ENCODE results near the gene NEGR1. TPM values are rescaled to one million over a fixed set of nuclear protein-coding genes. Genes with fewer than 3 reads are reported as not detected.

NEGR1 gene
- total RNA-seq, 1 experiment from 2014 or later, result 0.05 TPM

- TF ChIP-seq REST (IDR thresholded peaks at IDR 0.05; ENCODE audit: low read depth) (no peak), CEBPB (IDR thresholded peaks at IDR 0.05; ENCODE audit: low read depth) (no peak), SRF (IDR thresholded peaks at IDR 0.05; ENCODE audit: low read depth) (no peak), POLR2A (IDR thresholded peaks at IDR 0.05; ENCODE audit: borderline replicate concordance, extremely low read depth, insufficient read depth, insufficient read length) (no peak), SIN3A (IDR thresholded peaks at IDR 0.05; ENCODE audit: low read depth) (no peak), ZFX (IDR thresholded peaks at IDR 0.05) (no peak)
Observed at GRCh38 chr1:71980556-71980955, 301.8 kb downstream of the NEGR1 start (continued).

- POLR2A ChIA-PET, result no interaction called here
- H3K27ac ChIP-seq (ENCODE audit: low read depth, low read length), result no peak overlapping the region
- CTCF ChIA-PET, result no interaction called here
Observed at GRCh38 chr1:71979882-71980281, 302.5 kb downstream of the NEGR1 start.

More at GRCh38 chr1:71979882-71980281, 302.5 kb downstream of the NEGR1 start:
- no peaks in the 10 kb centered on the region for H3K27me3 ChIP-seq (ENCODE audit: insufficient read depth, low read length)
- ATAC-seq (no peak), DNase-seq (ENCODE audit: low read depth, low spot score) (no peak)
- no peaks in the 10 kb centered on the region for H3K79me2 ChIP-seq (ENCODE audit: insufficient read depth, low read length)
- H3K36me3 ChIP-seq (ENCODE audit: control insufficient read depth in 1 of 2, insufficient read depth in 2 of 2, low read length in 2 of 2), result no peaks in the 10 kb centered on the region
- no peaks in the 10 kb centered on the region for H3K4me1 ChIP-seq (ENCODE audit: control insufficient read depth in 1 of 2, insufficient read depth in 2 of 2, low read length in 2 of 2)
- H4K20me1 ChIP-seq (ENCODE audit: insufficient read depth), result no peaks in the 10 kb centered on the region
- no TSS peak for BruUV-seq (replicated peaks)
- RAD21 ChIA-PET (ENCODE audit: low non-redundant PET in 1 of 2, low total read pairs in 2 of 2, uncharacterized antibody in 2 of 2, unreplicated experiment in 2 of 2), result no interaction called here
- TF ChIP-seq ZFX (IDR thresholded peaks at IDR 0.05) (no peak), MAX (IDR thresholded peaks at IDR 0.05) (no peak), TCF7L2 (IDR thresholded peaks at IDR 0.05; ENCODE audit: borderline replicate concordance, extremely low read depth, insufficient read depth, insufficient read length) (no peak), YY1 (IDR thresholded peaks at IDR 0.05; ENCODE audit: extremely low read depth, insufficient replicate concordance, low read depth, low read length) (no peak), SIN3A (IDR thresholded peaks at IDR 0.05; ENCODE audit: low read depth) (no peak)
- H3K9ac ChIP-seq (ENCODE audit: low read length), result no peak overlapping the region
- no peaks in the 10 kb centered on the region for H3K9me2 ChIP-seq (ENCODE audit: insufficient read depth)
- intact Hi-C loops (cut with micrococcal nuclease), result no loop called here
- no peak overlapping the region for H3K4me3 ChIP-seq (replicated peaks in 1 of 2; ENCODE audit: low read depth in 1 of 2, low read length in 2 of 2)
- no peak overlapping the region for H3K4me2 ChIP-seq (ENCODE audit: low read length)
- no peak overlapping the region for H2AFZ ChIP-seq (ENCODE audit: low read depth, low read length, poor library complexity, severe bottlenecking)
- H3K9me3 ChIP-seq (ENCODE audit: control insufficient read depth in 1 of 2, insufficient read depth in 1 of 2, low read depth in 1 of 2, low read length in 2 of 2), result peaks cover 9 to 10% of the 10 kb centered on the region in 2 experiments; a peak in 2 of 4 replicates
